HG03457 (cell line): ENCODE measurements around the gene GSTCD.
"Not testable (repeated sequence)": the region's sequence is repeated elsewhere in the genome, so short reads cannot be mapped to it uniquely, and the experiment has no call there.

Source experiments
- ATAC-seq: cut with Tn5 transposase; IDR thresholded peaks from one replicate; pipeline ENCODE4 v1.9.1; 2021; ENCODE audit warnings: moderate number of reproducible peaks; ENCODE audit not compliant: unreplicated experiment

The GSTCD gene

GRCh38 chr4:105805501-105806120 is 97.0 kb downstream of the GSTCD start:
- no peak for ATAC-seq

- no peak for ATAC-seq
Observed at GRCh38 chr4:105807496-105807895, 98.9 kb downstream of the GSTCD start.

- no peak for ATAC-seq
Observed at GRCh38 chr4:105808030-105808749, 99.6 kb downstream of the GSTCD start.

GRCh38 chr4:105808750-105809041 is 100.1 kb downstream of the GSTCD start:
- no peak for ATAC-seq

GRCh38 chr4:105815701-105816100 is 107.1 kb downstream of the GSTCD start:
- ATAC-seq = no peak

- ATAC-seq = no peak
Observed at GRCh38 chr4:105822061-105822460, 113.5 kb downstream of the GSTCD start.

- ATAC-seq = no peak
Observed at GRCh38 chr4:105828074-105828473, 119.5 kb downstream of the GSTCD start.

GRCh38 chr4:105831189-105831588 is 122.6 kb downstream of the GSTCD start:
- no peak for ATAC-seq

GRCh38 chr4:105835177-105835576 is 126.6 kb downstream of the GSTCD start:
- ATAC-seq = no peak

GRCh38 chr4:105836537-105836936 is 128.0 kb downstream of the GSTCD start:
- ATAC-seq = no peak

- no peak for ATAC-seq
Observed at GRCh38 chr4:105837037-105837436, 128.5 kb downstream of the GSTCD start.

- no peak for ATAC-seq
Observed at GRCh38 chr4:105838082-105838481, 129.5 kb downstream of the GSTCD start.

- ATAC-seq = no peak
Observed at GRCh38 chr4:105840426-105841174, 132.0 kb downstream of the GSTCD start.

GRCh38 chr4:105843941-105844340 is 135.4 kb downstream of the GSTCD start:
- ATAC-seq = no peak

- no peak for ATAC-seq
Observed at GRCh38 chr4:105845559-105845958, 137.0 kb downstream of the GSTCD start.

- not testable (repeated sequence) for ATAC-seq
Observed at GRCh38 chr4:105848359-105848758, 139.8 kb downstream of the GSTCD start.

GRCh38 chr4:105851196-105851595 is 142.6 kb downstream of the GSTCD start:
- ATAC-seq = no peak

- not testable (repeated sequence) for ATAC-seq
Observed at GRCh38 chr4:105852230-105852629, 143.6 kb downstream of the GSTCD start.

- no peak for ATAC-seq
Observed at GRCh38 chr4:105858466-105859040, 150.0 kb downstream of the GSTCD start.

GRCh38 chr4:105859233-105859632 is 150.6 kb downstream of the GSTCD start:
- no peak for ATAC-seq

GRCh38 chr4:105870963-105871362 is 162.4 kb downstream of the GSTCD start:
- ATAC-seq = no peak

GRCh38 chr4:105871997-105872396 is 163.4 kb downstream of the GSTCD start:
- ATAC-seq = no peak
